GM12878 (cell line): ENCODE results near the gene SPRN. TPM values are rescaled to one million over a fixed set of nuclear protein-coding genes. Genes with fewer than 3 reads are reported as not detected.

Source experiments
- ATF7 ChIP-seq: fragments of 450-650 bp; IDR thresholded peaks from 2 replicates; pipeline ENCODE4 v1.6.1; 2016; ENCODE audit warnings: low read depth, mild to moderate bottlenecking
- CBX5 ChIP-seq: sonication (generic); IDR thresholded peaks from 2 replicates; pipeline ENCODE4 v1.6.1; 2016; ENCODE audit warnings: low read depth, moderate library complexity, mild to moderate bottlenecking, inconsistent platforms
- CREB1 ChIP-seq: IDR thresholded peaks from 2 replicates; pipeline ENCODE4 v1.6.1; 2012; ENCODE audit warnings: low read depth, mild to moderate bottlenecking, inconsistent platforms
- CREM ChIP-seq: IDR thresholded peaks from 2 replicates; pipeline ENCODE4 v1.6.1; 2014; ENCODE audit warnings: antibody characterized with exemption, low read depth
- DPF2 ChIP-seq: fragments of 450-650 bp; IDR thresholded peaks from 2 replicates; pipeline ENCODE4 v1.6.1; 2017; ENCODE audit warnings: mild to moderate bottlenecking
- ETV6 ChIP-seq, 2 experiments: fragments of 450-650 bp in 1 of 2; IDR thresholded peaks in 1 of 2; conservative IDR thresholded peaks in 1 of 2; 2 replicates each; pipeline ENCODE4 v1.6.1; 2014; ENCODE audit warnings: antibody characterized with exemption in 1 of 2, borderline replicate concordance in 1 of 2, low read depth in 1 of 2, mild to moderate bottlenecking in 1 of 2, moderate library complexity in 1 of 2
- FOS ChIP-seq: IDR thresholded peaks from 3 replicates; pipeline ENCODE4 v1.6.1; 2011; ENCODE audit warnings: borderline replicate concordance; ENCODE audit not compliant: insufficient read length; ENCODE audit errors: extremely low read depth
- FOXM1 ChIP-seq: IDR thresholded peaks from 2 replicates; pipeline ENCODE4 v1.6.1; 2012; ENCODE audit warnings: low read depth, mild to moderate bottlenecking, inconsistent platforms, low read length, moderate library complexity
- GATAD2B ChIP-seq: fragments of 450-650 bp; conservative IDR thresholded peaks from 2 replicates; pipeline ENCODE4 v1.6.1; 2017; ENCODE audit warnings: low read depth, mild to moderate bottlenecking, moderate library complexity
- HDAC2 ChIP-seq: fragments of 200-600 bp; sonication (generic); IDR thresholded peaks from 2 replicates; pipeline ENCODE4 v1.6.1; 2017
- HDAC6 ChIP-seq: fragments of 200-600 bp; sonication (generic); IDR thresholded peaks from one replicate; pipeline ENCODE4 v1.8.0; 2017; ENCODE audit warnings: antibody characterized with exemption; ENCODE audit not compliant: unreplicated experiment
- IKZF2 ChIP-seq, 2 experiments: fragments of 450-650 bp; IDR thresholded peaks; 2 replicates each; pipeline ENCODE4 v1.6.1; 2017; ENCODE audit warnings: mild to moderate bottlenecking in 2 of 2, moderate library complexity in 2 of 2
- IRF4 ChIP-seq: IDR thresholded peaks from 2 replicates; pipeline ENCODE4 v1.6.1; 2011; ENCODE audit warnings: low read depth, low read length
- JUND ChIP-seq: IDR thresholded peaks from 2 replicates; pipeline ENCODE4 v1.6.1; 2012; ENCODE audit warnings: low read depth, mild to moderate bottlenecking, low read length, improper control_type of control experiment, moderate library complexity
- KLF5 ChIP-seq: fragments of 450-650 bp; IDR thresholded peaks from 2 replicates; pipeline ENCODE4 v1.6.1; 2014; ENCODE audit warnings: mild to moderate bottlenecking; ENCODE audit not compliant: partially characterized antibody
- LARP7 ChIP-seq: fragments of 450-650 bp; IDR thresholded peaks from 2 replicates; pipeline ENCODE4 v1.6.1; 2017; ENCODE audit warnings: mild to moderate bottlenecking
- NFIC ChIP-seq: IDR thresholded peaks from 2 replicates; pipeline ENCODE4 v1.6.1; 2012; ENCODE audit warnings: low read depth, mild to moderate bottlenecking, inconsistent platforms, low read length, moderate library complexity
- NR2C1 ChIP-seq: fragments of 450-650 bp; IDR thresholded peaks from 2 replicates; pipeline ENCODE4 v1.6.1; 2017; ENCODE audit warnings: antibody characterized with exemption, mild to moderate bottlenecking, moderate library complexity
- POLR2AphosphoS2 ChIP-seq: IDR thresholded peaks from 2 replicates; pipeline ENCODE4 v1.6.1; 2011; ENCODE audit warnings: low read depth, mild to moderate bottlenecking, low read length, improper control_type of control experiment, moderate library complexity
- RAD51 ChIP-seq: fragments of 450-650 bp; IDR thresholded peaks from 2 replicates; pipeline ENCODE4 v1.6.1; 2016; ENCODE audit warnings: moderate library complexity, mild to moderate bottlenecking, inconsistent platforms
- SIN3A ChIP-seq: IDR thresholded peaks from 2 replicates; pipeline ENCODE4 v1.6.1; 2012; ENCODE audit warnings: low read depth, low read length, improper control_type of control experiment
- SMAD1 ChIP-seq: fragments of 450-650 bp; IDR thresholded peaks from 2 replicates; pipeline ENCODE4 v1.6.1; 2018; ENCODE audit warnings: mild to moderate bottlenecking, low read depth; ENCODE audit not compliant: partially characterized antibody
- SPI1 ChIP-seq: IDR thresholded peaks from 2 replicates; pipeline ENCODE4 v1.6.1; 2011; ENCODE audit warnings: low read depth, mild to moderate bottlenecking, low read length, moderate library complexity, borderline replicate concordance; ENCODE audit not compliant: insufficient read depth
- STAT3 ChIP-seq: IDR thresholded peaks from 2 replicates; pipeline ENCODE4 v1.6.1; 2011; ENCODE audit warnings: low read depth, low read length, improper control_type of control experiment
- TCF12 ChIP-seq: IDR thresholded peaks from 2 replicates; pipeline ENCODE4 v1.6.1; 2011; ENCODE audit warnings: low read depth, mild to moderate bottlenecking, low read length
- YY1 ChIP-seq: IDR thresholded peaks from 2 replicates; pipeline ENCODE4 v1.6.1; 2011; ENCODE audit warnings: low read depth, mild to moderate bottlenecking, low read length
- ZBED1 ChIP-seq: IDR thresholded peaks from 2 replicates; pipeline ENCODE4 v1.6.1; 2016; ENCODE audit warnings: borderline replicate concordance
- ZNF207 ChIP-seq: fragments of 450-650 bp; IDR thresholded peaks from 2 replicates; pipeline ENCODE4 v1.6.1; 2014; ENCODE audit warnings: antibody characterized with exemption, mild to moderate bottlenecking, borderline replicate concordance
- ZSCAN29 ChIP-seq: fragments of 450-650 bp; IDR thresholded peaks from 2 replicates; pipeline ENCODE4 v1.6.1; 2017; ENCODE audit warnings: mild to moderate bottlenecking, moderate library complexity
- polyA plus RNA-seq, 11 experiments: library from polyadenylated mRNA; depleted of rRNA in 4 of 11; unstranded in 6 of 11; stranded (reverse) in 5 of 11; fragments of >200 nt; fragmentation: Nextera tagmentation in 4 of 11; fragmentation: Illumina TruSeq in 1 of 11; extraction: Ambion mirVana in 4 of 11; extraction: Trizol in 1 of 11; gene quantifications; 1 replicate in 1 of 11; 2 replicates in 10 of 11; pipeline versions ENCODE4 v1.2.1 to v1.2.3, GENCODE V29; 2011 to 2016; ENCODE audit warnings: inconsistent platforms in 2 of 11, missing spikeins in 2 of 11, low read depth in 1 of 11
- total RNA-seq, 4 experiments: library from RNA; depleted of rRNA in 3 of 4; stranded (reverse); fragments of >200 nt in 3 of 4; fragmentation: Illumina TruSeq in 1 of 4; extraction: Trizol in 1 of 4; gene quantifications; 2 replicates each; pipeline versions ENCODE4 v1.2.1 to v1.2.3, GENCODE V29; 2013 to 2021
- TF ChIP-seq, protein P1 (sequence below): fragments of 450-650 bp; IDR thresholded peaks from 2 replicates; pipeline ENCODE4 v1.6.1; 2018; ENCODE audit warnings: mild to moderate bottlenecking, low read depth, moderate library complexity; ENCODE audit not compliant: partially characterized antibody

SPRN gene
- total and polyA plus RNA-seq, 10 of the 15 experiments (the other 5 are each of a cell fraction or from before 2014, with no cell fraction given), result 0.03 to 0.96 (median 0.46) TPM; not detected in 6

DNA sequence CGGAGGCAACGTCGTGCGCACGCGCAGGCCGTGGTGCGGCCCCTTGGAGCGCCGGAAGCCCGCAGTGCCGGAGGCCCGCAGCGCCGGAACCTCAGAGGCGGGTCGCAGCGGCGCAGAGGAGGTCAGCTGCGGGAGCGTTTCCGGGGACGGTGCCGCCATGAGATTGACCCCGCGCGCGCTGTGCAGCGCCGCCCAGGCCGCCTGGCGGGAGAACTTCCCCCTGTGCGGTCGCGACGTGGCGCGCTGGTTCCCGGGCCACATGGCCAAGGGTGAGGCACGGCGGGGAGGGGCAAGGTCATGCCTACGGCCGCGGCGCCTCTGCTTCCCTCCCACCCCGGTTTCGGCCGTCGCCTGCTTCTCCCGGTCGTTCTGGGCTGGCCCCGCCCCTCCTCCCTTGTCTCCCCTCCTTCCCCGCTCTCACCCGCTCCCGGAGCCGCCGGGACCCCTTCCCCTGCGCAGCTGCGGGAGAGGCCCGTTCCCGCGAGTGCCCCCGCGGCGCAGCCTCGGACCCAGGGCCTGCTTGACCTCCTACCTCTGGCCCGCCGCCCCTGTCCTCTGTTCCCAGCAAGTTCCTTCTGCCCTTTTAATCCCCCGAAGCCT, 30.3 kb downstream of the SPRN start, which contains the start of gene MTG1 (continued):
- peak in 1 of 2 experiments; percentile 40; a peak in 1 of 4 replicates for TF ChIP-seq ETV6 (conservative IDR thresholded peaks at IDR 0.05 in 1 of 2, IDR thresholded peaks at IDR 0.05 in 1 of 2; ENCODE audit: borderline replicate concordance in 1 of 2, low read depth in 1 of 2)
- TF ChIP-seq POLR2AphosphoS2, result peak; percentile 72
- peak; percentile 95 for TF ChIP-seq NR2C1
- TF ChIP-seq IKZF2 (IDR thresholded peaks at IDR 0.05), result peak in 1 of 2 experiments; percentile 64; a peak in 2 of 4 replicates
- TF ChIP-seq KLF5, result peak; percentile 46
- TF ChIP-seq CBX5, result no peak
- TF ChIP-seq, protein P1, sequence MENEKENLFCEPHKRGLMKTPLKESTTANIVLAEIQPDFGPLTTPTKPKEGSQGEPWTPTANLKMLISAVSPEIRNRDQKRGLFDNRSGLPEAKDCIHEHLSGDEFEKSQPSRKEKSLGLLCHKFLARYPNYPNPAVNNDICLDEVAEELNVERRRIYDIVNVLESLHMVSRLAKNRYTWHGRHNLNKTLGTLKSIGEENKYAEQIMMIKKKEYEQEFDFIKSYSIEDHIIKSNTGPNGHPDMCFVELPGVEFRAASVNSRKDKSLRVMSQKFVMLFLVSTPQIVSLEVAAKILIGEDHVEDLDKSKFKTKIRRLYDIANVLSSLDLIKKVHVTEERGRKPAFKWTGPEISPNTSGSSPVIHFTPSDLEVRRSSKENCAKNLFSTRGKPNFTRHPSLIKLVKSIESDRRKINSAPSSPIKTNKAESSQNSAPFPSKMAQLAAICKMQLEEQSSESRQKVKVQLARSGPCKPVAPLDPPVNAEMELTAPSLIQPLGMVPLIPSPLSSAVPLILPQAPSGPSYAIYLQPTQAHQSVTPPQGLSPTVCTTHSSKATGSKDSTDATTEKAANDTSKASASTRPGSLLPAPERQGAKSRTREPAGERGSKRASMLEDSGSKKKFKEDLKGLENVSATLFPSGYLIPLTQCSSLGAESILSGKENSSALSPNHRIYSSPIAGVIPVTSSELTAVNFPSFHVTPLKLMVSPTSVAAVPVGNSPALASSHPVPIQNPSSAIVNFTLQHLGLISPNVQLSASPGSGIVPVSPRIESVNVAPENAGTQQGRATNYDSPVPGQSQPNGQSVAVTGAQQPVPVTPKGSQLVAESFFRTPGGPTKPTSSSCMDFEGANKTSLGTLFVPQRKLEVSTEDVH, result no peak
- 0 out of 2 replicates have a peak, but pooled peaks have one; percentile 55 for TF ChIP-seq TCF12
- 0 out of 2 replicates have a peak, but pooled peaks have one; percentile 14 for TF ChIP-seq ATF7
- TF ChIP-seq LARP7, result peak; percentile 98
- no peak for TF ChIP-seq FOXM1
- peak; percentile 83; the same call in 1 of the 2 replicates for TF ChIP-seq ZNF207
- no peak for TF ChIP-seq SPI1
- TF ChIP-seq ZSCAN29, result 0 out of 2 replicates have a peak, but pooled peaks have one; percentile 13
- TF ChIP-seq CREB1, result peak; percentile 54; the same call in 1 of the 2 replicates
- peak; percentile 96 for TF ChIP-seq GATAD2B
- peak; percentile 48 for TF ChIP-seq CREM
- peak; percentile 63; the same call in 1 of the 2 replicates for TF ChIP-seq SIN3A
- TF ChIP-seq DPF2, result peak; percentile 81; the same call in 1 of the 2 replicates
- TF ChIP-seq NFIC, result no peak
- TF ChIP-seq ZBED1, result no peak; the same call in 1 of the 2 replicates
- no peak for TF ChIP-seq SMAD1
- peak; percentile 93 for TF ChIP-seq YY1
- no peak for TF ChIP-seq HDAC2
- 0 out of 2 replicates have a peak, but pooled peaks have one; percentile 7 for TF ChIP-seq IRF4
- TF ChIP-seq STAT3, result no peak
- TF ChIP-seq JUND, result 0 out of 2 replicates have a peak, but pooled peaks have one; percentile 36
- no peak for TF ChIP-seq FOS
- TF ChIP-seq RAD51, result no peak
- TF ChIP-seq HDAC6, result no peak
